ENCODE results near the gene ZNF324.
A peak's percentile ranks its signal among the peaks of the same experiment; 100 is the strongest.
"Not testable (repeated sequence)": the region's sequence is repeated elsewhere in the genome, so short reads cannot be mapped to it uniquely, and the experiment has no call there.

The ZNF324 gene

GRCh38 chr19:58466760-58467589 is at the start of gene ZNF324:
ZNF324 (plus strand) TSS chr19:58467080; CDS start chr19:58469186, 2,106 bp downstream.
- DNase-seq (ENCODE audit: low read depth) = peak; percentile 98

GRCh38 chr19:58428617-58429016 is 38.3 kb upstream of the ZNF324 start:
- DNase-seq (ENCODE audit: low read depth) = no peak

GRCh38 chr19:58429745-58430144 is 37.1 kb upstream of the ZNF324 start:
- no peak for DNase-seq (ENCODE audit: low read depth)

GRCh38 chr19:58434217-58434616 is 32.7 kb upstream of the ZNF324 start:
- no peak for DNase-seq (ENCODE audit: low read depth)

- peak; percentile 87 for DNase-seq (ENCODE audit: low read depth)
Observed at GRCh38 chr19:58439576-58440554, 27.0 kb upstream of the ZNF324 start, which contains the start of gene ZNF132. ZNF132 (minus strand) TSS chr19:58440153; CDS start chr19:58439821, 332 bp downstream.

GRCh38 chr19:58440556-58440955 is 26.3 kb upstream of the ZNF324 start:
- no peak for DNase-seq (ENCODE audit: low read depth)

GRCh38 chr19:58442986-58443385 is 23.9 kb upstream of the ZNF324 start:
- not testable (repeated sequence) for DNase-seq (ENCODE audit: low read depth)

GRCh38 chr19:58448860-58449259 is 18.0 kb upstream of the ZNF324 start:
- not testable (repeated sequence) for DNase-seq (ENCODE audit: low read depth)

- DNase-seq (ENCODE audit: low read depth) = not testable (repeated sequence)
Observed at GRCh38 chr19:58449980-58450379, 16.9 kb upstream of the ZNF324 start.

GRCh38 chr19:58450856-58451357 is 16.0 kb upstream of the ZNF324 start:
- DNase-seq (ENCODE audit: low read depth) = no peak

- peak; percentile 94 for DNase-seq (ENCODE audit: low read depth)
Observed at GRCh38 chr19:58451358-58452101, 15.3 kb upstream of the ZNF324 start, which contains the start of gene ZNF324B. ZNF324B (plus strand) TSS chr19:58451622; CDS start chr19:58453702, 2,080 bp downstream.

- DNase-seq (ENCODE audit: low read depth) = no peak
Observed at GRCh38 chr19:58453743-58454142, 13.1 kb upstream of the ZNF324 start.

GRCh38 chr19:58455306-58455705 is 11.6 kb upstream of the ZNF324 start:
- DNase-seq (ENCODE audit: low read depth) = no peak

- DNase-seq (ENCODE audit: low read depth) = no peak
Observed at GRCh38 chr19:58456111-58456510, 10.8 kb upstream of the ZNF324 start.

GRCh38 chr19:58460039-58460438 is 6.8 kb upstream of the ZNF324 start:
- no peak for DNase-seq (ENCODE audit: low read depth)

GRCh38 chr19:58466089-58466759 is 656 bp upstream of the ZNF324 start:
- no peak for DNase-seq (ENCODE audit: low read depth)

- no peak for DNase-seq (ENCODE audit: low read depth)
Observed at GRCh38 chr19:58468216-58468839, 1.4 kb downstream of the ZNF324 start.

GRCh38 chr19:58469241-58470013 is 2.5 kb downstream of the ZNF324 start:
- DNase-seq (ENCODE audit: low read depth) = no peak

GRCh38 chr19:58470837-58471543 is 4.1 kb downstream of the ZNF324 start:
- DNase-seq (ENCODE audit: low read depth) = not testable (repeated sequence)
